H9 (cell line): ENCODE results near the gene PMP22. TPM values are rescaled to one million over a fixed set of nuclear protein-coding genes. Genes with fewer than 3 reads are reported as not detected.

ENCODE experiments used
- DNase-seq: peaks from one replicate; pipeline ENCODE4 v3.0.0-alpha.2; 2017
- H2AFZ ChIP-seq: one replicate; pipeline ENCODE4 v1.6.1; 2013; ENCODE audit warnings: mild to moderate bottlenecking, low read length, control low read depth, moderate library complexity
- H2AK5ac ChIP-seq: 2 replicates; pipeline ENCODE4 v1.6.1; 2013; ENCODE audit warnings: low read length, control low read depth, mixed read lengths; ENCODE audit not compliant: insufficient read length
- H2BK120ac ChIP-seq: one replicate; pipeline ENCODE4 v1.6.1; 2013; ENCODE audit warnings: low read depth, mild to moderate bottlenecking, low read length, control low read depth, inconsistent platforms; ENCODE audit not compliant: poor library complexity, severe bottlenecking
- H2BK12ac ChIP-seq: 2 replicates; pipeline ENCODE4 v1.6.1; 2013; ENCODE audit warnings: low read length, control low read depth, mixed read lengths, low read depth; ENCODE audit not compliant: insufficient read length
- H2BK15ac ChIP-seq: 2 replicates; pipeline ENCODE4 v1.6.1; 2013; ENCODE audit warnings: low read depth, low read length, control low read depth
- H2BK20ac ChIP-seq: one replicate; pipeline ENCODE4 v1.6.1; 2013; ENCODE audit warnings: low read depth, mild to moderate bottlenecking, low read length, control low read depth, inconsistent platforms; ENCODE audit not compliant: poor library complexity, severe bottlenecking
- H2BK5ac ChIP-seq: 2 replicates; pipeline ENCODE4 v1.6.1; 2013; ENCODE audit warnings: low read length, control low read depth, mixed read lengths; ENCODE audit not compliant: insufficient read length
- H3K14ac ChIP-seq: 2 replicates; pipeline ENCODE4 v1.6.1; 2013; ENCODE audit warnings: low read length, control low read depth; ENCODE audit not compliant: insufficient read depth
- H3K18ac ChIP-seq: 2 replicates; pipeline ENCODE4 v1.6.1; 2013; ENCODE audit warnings: low read depth, mild to moderate bottlenecking, mixed read lengths, low read length, control low read depth; ENCODE audit not compliant: insufficient read length
- H3K23ac ChIP-seq: 2 replicates; pipeline ENCODE4 v1.6.1; 2013; ENCODE audit warnings: low read length, control low read depth, mixed read lengths, low read depth; ENCODE audit not compliant: insufficient read length
- H3K23me2 ChIP-seq: 2 replicates; pipeline ENCODE4 v1.6.1; 2013; ENCODE audit warnings: low read depth, mild to moderate bottlenecking, mixed read lengths, low read length, control low read depth; ENCODE audit not compliant: insufficient read length, poor library complexity, severe bottlenecking
- H3K27ac ChIP-seq: 2 replicates; pipeline ENCODE4 v1.5.1; 2013; ENCODE audit warnings: low read length, control low read depth, mixed read lengths, low read depth; ENCODE audit not compliant: insufficient read length
- H3K27me3 ChIP-seq: 2 replicates; pipeline ENCODE4 v1.6.1; 2013; ENCODE audit warnings: low read length, control low read depth, inconsistent platforms; ENCODE audit not compliant: insufficient read depth
- H3K4ac ChIP-seq: 2 replicates; pipeline ENCODE4 v1.6.1; 2013; ENCODE audit warnings: low read depth, mild to moderate bottlenecking, control low read depth, inconsistent platforms, low read length, moderate library complexity
- H3K4me1 ChIP-seq: 2 replicates; pipeline ENCODE4 v1.6.1; 2013; ENCODE audit warnings: low read length, control low read depth, inconsistent platforms; ENCODE audit not compliant: insufficient read depth
- H3K4me2 ChIP-seq: 2 replicates; pipeline ENCODE4 v1.6.1; 2013; ENCODE audit warnings: low read length, control low read depth, mixed read lengths; ENCODE audit not compliant: insufficient read length, insufficient read depth
- H3K56ac ChIP-seq: 2 replicates; pipeline ENCODE4 v1.6.1; 2013; ENCODE audit warnings: low read depth, mild to moderate bottlenecking, mixed read lengths, low read length, control low read depth; ENCODE audit not compliant: insufficient read length
- H3K79me1 ChIP-seq: 2 replicates; pipeline ENCODE4 v1.6.1; 2013; ENCODE audit warnings: low read depth, mild to moderate bottlenecking, moderate library complexity, low read length, control low read depth, inconsistent platforms; ENCODE audit not compliant: insufficient read depth, poor library complexity, severe bottlenecking
- H3K79me2 ChIP-seq: 2 replicates; pipeline ENCODE4 v1.6.1; 2013; ENCODE audit warnings: low read length, control low read depth, inconsistent platforms; ENCODE audit not compliant: insufficient read depth
- H3K9ac ChIP-seq: 2 replicates; pipeline ENCODE4 v1.6.1; 2013; ENCODE audit warnings: low read length, control low read depth, mixed read lengths; ENCODE audit not compliant: insufficient read length; ENCODE audit errors: extremely low read depth
- H3K9me3 ChIP-seq: one replicate; pipeline ENCODE4 v1.6.1; 2013; ENCODE audit warnings: low read depth, low read length, inconsistent platforms; ENCODE audit not compliant: control insufficient read depth
- H3T11ph ChIP-seq: one replicate; pipeline ENCODE4 v1.6.1; 2013; ENCODE audit warnings: mild to moderate bottlenecking, low read length, control low read depth, inconsistent platforms
- H4K20me1 ChIP-seq: one replicate; pipeline ENCODE4 v1.6.1; 2013; ENCODE audit not compliant: control insufficient read depth, insufficient read length, insufficient read depth
- H4K5ac ChIP-seq: 2 replicates; pipeline ENCODE4 v1.6.1; 2013; ENCODE audit warnings: low read depth, mild to moderate bottlenecking, mixed read lengths, low read length, control low read depth; ENCODE audit not compliant: insufficient read length
- H4K8ac ChIP-seq: replicated peaks from 2 replicates; pipeline ENCODE4 v1.6.1; 2013; ENCODE audit warnings: low read length, control low read depth, mixed read lengths, low read depth; ENCODE audit not compliant: insufficient read length
- H4K91ac ChIP-seq: 2 replicates; pipeline ENCODE4 v1.6.1; 2013; ENCODE audit warnings: low read depth, mild to moderate bottlenecking, moderate library complexity, mixed read lengths, low read length, control low read depth; ENCODE audit not compliant: insufficient read length
- H3K27ac Mint-ChIP-seq, 3 experiments: 2 replicates in 2 of 3; 3 replicates in 1 of 3; pipeline ENCODE4 v1.8.0; 2020 to 2021; ENCODE audit warnings: mixed read lengths in 3 of 3, mild to moderate bottlenecking in 1 of 3, moderate library complexity in 1 of 3
- H3K27me3 Mint-ChIP-seq: 2 replicates; pipeline ENCODE4 v1.8.0; 2021; ENCODE audit warnings: low read depth, mild to moderate bottlenecking, moderate library complexity, mixed read lengths
- H3K36me3 Mint-ChIP-seq, 3 experiments: 2 replicates in 2 of 3; 3 replicates in 1 of 3; pipeline ENCODE4 v1.8.0; 2020 to 2021; ENCODE audit warnings: low read depth in 3 of 3, mixed read lengths in 3 of 3; ENCODE audit not compliant: insufficient read depth in 1 of 3
- H3K4me1 Mint-ChIP-seq, 2 experiments: 2 replicates each; pipeline ENCODE4 v1.8.0; 2020; ENCODE audit warnings: mixed read lengths in 2 of 2
- H3K4me3 Mint-ChIP-seq, 2 experiments: 2 replicates in 1 of 2; 3 replicates in 1 of 2; pipeline ENCODE4 v1.8.0; 2020 to 2021; ENCODE audit warnings: mild to moderate bottlenecking in 2 of 2, mixed read lengths in 2 of 2, moderate library complexity in 1 of 2
- H3K9me3 Mint-ChIP-seq, 2 experiments: 2 replicates in 1 of 2; 3 replicates in 1 of 2; pipeline ENCODE4 v1.8.0; 2020; ENCODE audit warnings: mild to moderate bottlenecking in 2 of 2, mixed read lengths in 2 of 2, moderate library complexity in 1 of 2
- WGBS: extraction: QIAGEN DNeasy Blood & Tissue Kit; methylation state at CpG from one replicate; pipeline ENCODE4 v1.1.7; 2013; ENCODE audit warnings: missing lambda C conversion rate, low lambda C conversion rate, mixed read lengths; ENCODE audit not compliant: insufficient read length; ENCODE audit errors: extremely low coverage; 5-methylcytosine and 5-hydroxymethylcytosine counted together
- total RNA-seq: library from RNA; stranded (reverse); gene quantifications from 2 replicates; pipeline ENCODE4 v1.2.1, GENCODE V29; 2021
- TF ChIP-seq, protein P1 (sequence below): fragments of 200-600 bp; sonication (generic); conservative IDR thresholded peaks from 3 replicates; pipeline ENCODE4 v1.8.0; 2021; ENCODE audit warnings: antibody characterized with exemption, mild to moderate bottlenecking

PMP22 gene
- total RNA-seq, 1 experiment from 2014 or later, result 1.5 TPM

- Mint-ChIP-seq H3K4me1 (no peaks in the 10 kb centered on the region), H3K27ac (no peak overlapping the region), H3K27me3 (peaks cover 3% of the 10 kb centered on the region), H3K36me3 (no peaks in the 10 kb centered on the region), H3K4me3 (no peak overlapping the region), H3K9me3 (no peaks in the 10 kb centered on the region)
- no peak for DNase-seq
- H3K18ac ChIP-seq, result no peak overlapping the region
- H2BK20ac ChIP-seq, result no peak overlapping the region
- H2BK15ac ChIP-seq, result no peak overlapping the region
- H3K4ac ChIP-seq, result no peak overlapping the region
- WGBS, result no CpG with 5 or more reads among the region's 5 CpGs
- no peak overlapping the region for H3K9ac ChIP-seq
- H3K23ac ChIP-seq, result no peak overlapping the region
- no peak overlapping the region for H2BK5ac ChIP-seq
- H3K23me2 ChIP-seq, result no peaks in the 10 kb centered on the region
- TF ChIP-seq, protein P1, sequence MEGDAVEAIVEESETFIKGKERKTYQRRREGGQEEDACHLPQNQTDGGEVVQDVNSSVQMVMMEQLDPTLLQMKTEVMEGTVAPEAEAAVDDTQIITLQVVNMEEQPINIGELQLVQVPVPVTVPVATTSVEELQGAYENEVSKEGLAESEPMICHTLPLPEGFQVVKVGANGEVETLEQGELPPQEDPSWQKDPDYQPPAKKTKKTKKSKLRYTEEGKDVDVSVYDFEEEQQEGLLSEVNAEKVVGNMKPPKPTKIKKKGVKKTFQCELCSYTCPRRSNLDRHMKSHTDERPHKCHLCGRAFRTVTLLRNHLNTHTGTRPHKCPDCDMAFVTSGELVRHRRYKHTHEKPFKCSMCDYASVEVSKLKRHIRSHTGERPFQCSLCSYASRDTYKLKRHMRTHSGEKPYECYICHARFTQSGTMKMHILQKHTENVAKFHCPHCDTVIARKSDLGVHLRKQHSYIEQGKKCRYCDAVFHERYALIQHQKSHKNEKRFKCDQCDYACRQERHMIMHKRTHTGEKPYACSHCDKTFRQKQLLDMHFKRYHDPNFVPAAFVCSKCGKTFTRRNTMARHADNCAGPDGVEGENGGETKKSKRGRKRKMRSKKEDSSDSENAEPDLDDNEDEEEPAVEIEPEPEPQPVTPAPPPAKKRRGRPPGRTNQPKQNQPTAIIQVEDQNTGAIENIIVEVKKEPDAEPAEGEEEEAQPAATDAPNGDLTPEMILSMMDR, result no peak
- no peak overlapping the region for H3T11ph ChIP-seq
- H2AK5ac ChIP-seq, result no peak overlapping the region
- no peak overlapping the region for H4K8ac ChIP-seq
- H3K14ac ChIP-seq, result no peak overlapping the region
- no peak overlapping the region for H3K56ac ChIP-seq
- H2BK120ac ChIP-seq, result no peak overlapping the region
- no peak overlapping the region for H4K5ac ChIP-seq
- no peaks in the 10 kb centered on the region for H3K27me3 ChIP-seq
- no peaks in the 10 kb centered on the region for H3K9me3 ChIP-seq
- H3K79me2 ChIP-seq, result no peaks in the 10 kb centered on the region
- no peak overlapping the region for H3K4me2 ChIP-seq
- H3K27ac ChIP-seq, result no peak overlapping the region
- H3K79me1 ChIP-seq, result no peaks in the 10 kb centered on the region
- H3K4me1 ChIP-seq, result no peaks in the 10 kb centered on the region
- no peak overlapping the region for H2AFZ ChIP-seq
- H4K20me1 ChIP-seq, result no peaks in the 10 kb centered on the region
- H4K91ac ChIP-seq, result no peak overlapping the region
- no peak overlapping the region for H2BK12ac ChIP-seq
Observed at GRCh38 chr17:15298176-15298575, 33.0 kb upstream of the PMP22 start.
